Fibroblast of mammary gland (primary cell): ENCODE data around the gene SPRED2.

Source experiments
- DNase-seq: peaks from one replicate; pipeline ENCODE4 v3.0.0-alpha.2; 2010; ENCODE audit warnings: low read depth
- H3K4me3 ChIP-seq: 2 replicates; pipeline ENCODE4 v1.5.1; 2011; ENCODE audit warnings: low read depth, mild to moderate bottlenecking, low read length, moderate library complexity; ENCODE audit not compliant: control insufficient read depth
- TF ChIP-seq, protein P1 (sequence below): conservative IDR thresholded peaks from 2 replicates; pipeline ENCODE4 v1.5.1; 2011; ENCODE audit warnings: low read depth, low read length, inconsistent platforms; ENCODE audit not compliant: control insufficient read depth, insufficient read depth

Gene SPRED2, protein sequence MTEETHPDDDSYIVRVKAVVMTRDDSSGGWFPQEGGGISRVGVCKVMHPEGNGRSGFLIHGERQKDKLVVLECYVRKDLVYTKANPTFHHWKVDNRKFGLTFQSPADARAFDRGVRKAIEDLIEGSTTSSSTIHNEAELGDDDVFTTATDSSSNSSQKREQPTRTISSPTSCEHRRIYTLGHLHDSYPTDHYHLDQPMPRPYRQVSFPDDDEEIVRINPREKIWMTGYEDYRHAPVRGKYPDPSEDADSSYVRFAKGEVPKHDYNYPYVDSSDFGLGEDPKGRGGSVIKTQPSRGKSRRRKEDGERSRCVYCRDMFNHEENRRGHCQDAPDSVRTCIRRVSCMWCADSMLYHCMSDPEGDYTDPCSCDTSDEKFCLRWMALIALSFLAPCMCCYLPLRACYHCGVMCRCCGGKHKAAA

DNA sequence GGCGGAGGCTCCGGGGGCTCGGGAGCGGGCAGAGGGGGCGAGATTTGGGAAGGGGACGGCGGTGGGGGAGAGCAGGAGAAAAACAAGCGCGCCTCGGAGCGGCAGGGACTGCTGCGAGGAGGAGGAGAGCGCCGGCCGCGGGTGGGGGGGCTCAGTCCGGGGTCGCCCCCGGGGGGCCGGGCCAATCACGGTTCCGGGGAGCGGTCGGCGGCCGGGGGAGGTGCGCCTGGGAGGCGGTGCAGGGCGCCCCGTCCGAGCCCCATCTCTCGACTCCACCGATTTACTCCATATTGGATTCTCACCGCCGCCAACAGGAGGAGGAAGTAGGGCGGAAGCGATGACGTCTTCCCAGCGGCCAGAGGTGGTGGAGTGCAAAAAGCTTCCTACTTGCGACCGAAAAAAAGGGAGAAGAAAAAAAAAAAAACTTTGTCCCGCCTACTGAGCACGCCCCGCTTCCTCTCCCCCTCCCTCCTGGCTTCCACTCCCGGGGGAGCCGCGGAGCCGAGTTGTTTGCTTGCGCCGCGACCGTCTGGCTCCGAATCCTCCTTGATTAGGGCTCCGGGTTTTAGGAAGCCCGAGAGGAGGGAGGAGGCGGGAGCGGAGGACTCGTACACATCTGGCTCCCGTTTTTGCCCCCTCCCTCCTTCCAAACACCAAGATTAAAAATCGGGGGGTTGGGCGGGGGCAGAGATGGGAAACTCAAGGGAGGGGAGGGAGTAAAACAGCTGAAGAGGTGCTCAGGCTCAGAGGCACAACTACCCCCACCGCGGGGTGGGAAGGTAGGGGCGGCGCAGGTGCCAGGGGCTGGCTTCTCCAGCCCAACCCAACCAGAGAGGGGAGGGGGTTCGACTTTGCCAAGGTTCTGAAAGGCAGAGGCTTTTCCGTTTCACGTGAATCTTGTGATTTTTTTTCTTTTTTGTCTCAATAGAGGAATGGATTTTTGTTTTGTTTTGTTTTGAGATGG is at the start of gene SPRED2:
SPRED2 (minus strand) TSS at position 373 of the 964 bp plus-strand sequence. CDS start 612 bp downstream, outside the sequence.
- peak; percentile 96 for DNase-seq
- TF ChIP-seq, protein P1, sequence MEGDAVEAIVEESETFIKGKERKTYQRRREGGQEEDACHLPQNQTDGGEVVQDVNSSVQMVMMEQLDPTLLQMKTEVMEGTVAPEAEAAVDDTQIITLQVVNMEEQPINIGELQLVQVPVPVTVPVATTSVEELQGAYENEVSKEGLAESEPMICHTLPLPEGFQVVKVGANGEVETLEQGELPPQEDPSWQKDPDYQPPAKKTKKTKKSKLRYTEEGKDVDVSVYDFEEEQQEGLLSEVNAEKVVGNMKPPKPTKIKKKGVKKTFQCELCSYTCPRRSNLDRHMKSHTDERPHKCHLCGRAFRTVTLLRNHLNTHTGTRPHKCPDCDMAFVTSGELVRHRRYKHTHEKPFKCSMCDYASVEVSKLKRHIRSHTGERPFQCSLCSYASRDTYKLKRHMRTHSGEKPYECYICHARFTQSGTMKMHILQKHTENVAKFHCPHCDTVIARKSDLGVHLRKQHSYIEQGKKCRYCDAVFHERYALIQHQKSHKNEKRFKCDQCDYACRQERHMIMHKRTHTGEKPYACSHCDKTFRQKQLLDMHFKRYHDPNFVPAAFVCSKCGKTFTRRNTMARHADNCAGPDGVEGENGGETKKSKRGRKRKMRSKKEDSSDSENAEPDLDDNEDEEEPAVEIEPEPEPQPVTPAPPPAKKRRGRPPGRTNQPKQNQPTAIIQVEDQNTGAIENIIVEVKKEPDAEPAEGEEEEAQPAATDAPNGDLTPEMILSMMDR = no peak
- peak within 1 kb of the TSS; percentile 83 for H3K4me3 ChIP-seq

DNA sequence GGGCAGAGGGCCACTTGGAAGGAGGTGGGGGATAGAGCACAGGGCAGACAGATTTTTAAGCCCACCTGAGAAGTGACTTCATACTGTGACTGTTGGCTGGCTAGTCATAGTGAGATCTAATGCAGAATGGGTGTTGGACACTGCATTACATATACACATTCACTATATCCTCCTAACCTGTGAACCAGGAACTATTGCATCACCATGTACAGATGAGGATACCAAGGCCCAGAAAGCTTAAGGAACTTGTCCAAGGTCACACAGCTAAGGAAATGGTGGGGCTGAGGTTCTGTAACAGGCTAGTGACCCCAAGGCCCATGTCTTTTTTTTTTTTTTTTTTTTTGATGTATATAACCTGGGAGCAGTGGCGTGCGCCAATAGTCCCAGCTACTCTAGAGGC is 49.6 kb upstream of the SPRED2 start:
- H3K4me3 ChIP-seq = no peak overlapping the region
- DNase-seq = no peak
- TF ChIP-seq, protein P1 = no peak

DNA sequence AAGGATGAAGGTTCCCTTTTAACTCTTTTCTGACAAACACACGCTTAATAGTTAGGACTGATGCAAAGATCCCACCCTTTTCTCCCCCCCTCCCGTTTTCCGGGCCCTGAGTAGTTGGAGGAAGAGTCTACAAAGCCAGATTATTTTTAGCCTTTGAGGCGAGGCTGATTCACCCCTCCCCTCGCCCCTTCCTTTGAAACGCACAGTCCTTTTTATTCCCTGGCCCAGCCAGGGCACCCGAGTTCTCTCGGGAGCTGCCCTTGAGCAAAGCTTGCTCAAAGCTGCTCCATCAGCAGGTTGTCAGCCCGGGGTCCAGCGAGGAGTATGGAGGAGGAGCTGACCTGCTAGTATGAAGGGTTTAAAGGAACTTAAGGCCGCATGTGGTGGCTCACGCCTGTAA is 47.1 kb upstream of the SPRED2 start:
- no peak overlapping the region for H3K4me3 ChIP-seq
- DNase-seq = no peak
- TF ChIP-seq, protein P1 = no peak

DNA sequence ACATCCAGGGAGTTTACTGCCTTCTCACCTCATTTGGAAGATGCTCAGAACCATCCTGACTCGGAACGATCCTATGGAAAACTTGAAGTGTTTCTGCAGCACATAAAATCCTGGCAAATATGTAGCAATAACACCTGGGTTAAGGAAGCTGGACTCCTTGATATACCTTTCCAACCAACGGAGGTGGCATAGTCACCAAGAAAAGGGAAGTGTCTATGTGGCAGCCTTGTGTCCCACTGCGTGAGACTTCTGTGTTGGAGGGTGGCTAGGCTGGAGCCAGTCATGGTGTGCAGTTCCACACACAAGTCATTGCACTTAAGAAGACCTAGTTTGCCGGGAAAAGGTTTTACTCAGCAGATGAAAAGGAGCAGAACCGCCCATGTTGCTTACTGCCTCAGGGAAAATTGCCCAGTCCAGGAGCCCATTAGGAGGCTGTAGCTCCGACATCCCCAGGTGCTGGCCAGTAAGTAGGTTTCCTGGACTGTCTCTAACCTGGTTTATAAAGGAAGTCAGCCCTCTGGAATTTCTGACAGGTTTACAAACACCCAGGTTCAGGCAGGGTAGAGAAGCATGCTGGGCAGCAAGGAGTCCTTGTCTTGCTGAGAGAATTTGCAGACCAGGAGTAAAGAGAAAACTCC is 46.2 kb upstream of the SPRED2 start:
- no peak for DNase-seq
- TF ChIP-seq, protein P1 = no peak
- H3K4me3 ChIP-seq = no peak overlapping the region

DNA sequence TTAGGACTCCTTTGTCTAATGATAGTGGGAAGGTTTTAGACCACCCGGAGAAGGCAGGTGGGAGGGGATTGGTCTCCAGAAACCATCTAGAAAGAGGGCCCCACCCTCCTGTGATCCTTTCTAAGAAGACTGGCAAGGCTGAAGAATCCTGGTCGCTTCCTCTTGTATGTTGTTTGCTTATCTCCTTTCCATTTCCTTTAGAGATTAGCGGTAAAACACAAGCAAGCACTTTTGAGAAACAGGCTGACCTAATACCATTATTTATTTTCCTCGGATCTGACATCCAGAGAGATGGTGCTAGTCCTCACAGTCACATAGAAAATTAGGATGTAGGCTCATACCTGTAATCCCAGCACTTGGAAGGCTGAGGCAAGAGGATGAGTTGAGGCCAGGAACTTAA is 45.2 kb upstream of the SPRED2 start:
- TF ChIP-seq, protein P1 = no peak
- H3K4me3 ChIP-seq = no peak overlapping the region
- no peak for DNase-seq

DNA sequence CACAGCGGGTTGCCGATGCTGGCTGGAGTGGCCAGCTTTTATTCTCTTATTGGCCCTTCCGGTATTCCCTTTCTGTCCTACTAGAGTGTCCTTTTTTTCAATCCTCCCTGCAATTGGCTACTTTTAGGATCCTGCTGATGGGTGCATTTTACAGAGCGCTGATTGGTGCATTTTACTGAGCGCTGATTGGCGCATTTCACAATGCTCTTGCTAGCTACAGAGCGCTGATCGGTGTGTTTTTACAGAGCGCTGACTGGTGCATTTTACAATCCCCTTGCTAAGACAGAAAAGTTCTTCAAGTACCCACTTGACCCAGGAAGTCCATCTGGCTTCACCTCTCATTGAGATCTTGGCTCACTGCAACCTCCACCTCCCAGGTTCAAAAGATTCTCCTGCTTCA is 44.4 kb upstream of the SPRED2 start:
- TF ChIP-seq, protein P1 = no peak
- DNase-seq = no peak
- H3K4me3 ChIP-seq = no peak overlapping the region
